ENCODE results near the gene LTF. TPM values are rescaled to one million over a fixed set of nuclear protein-coding genes. Genes with fewer than 3 reads are reported as not detected.

LTF gene
- total RNA-seq, 2 experiments from 2014 or later = not detected

GRCh38 chr3:46416125-46416810 lies 48.4 kb downstream of the LTF start:
- BruUV-seq (replicated peaks) = no TSS peak
- peak; percentile 65 for DNase-seq (ENCODE audit: low spot score)
- H3K27ac ChIP-seq (ENCODE audit: low read depth, low read length, poor library complexity, severe bottlenecking) = peak overlapping the region; percentile 46
- TF ChIP-seq CTCF (conservative IDR thresholded peaks at IDR 0.05; ENCODE audit: low read length) (no peak), EZH2phosphoT487 (IDR thresholded peaks at IDR 0.05; ENCODE audit: borderline replicate concordance, low read depth, low read length) (no peak)
- CTCF ChIA-PET (ENCODE audit: unreplicated experiment) = interaction anchor here (0.6 kb wide), 1 partner anchor 38 kb away, joined by 3 read pairs; no protein-coding TSS in a partner anchor
- intact Hi-C loops (cut with micrococcal nuclease; ENCODE audit: unreplicated experiment) = no loop called here
- POLR2A ChIA-PET = interaction anchor here (0.8 to 2.5 kb wide), 3 partner anchors 9 to 33 kb away, joined by 4 to 9 read pairs (median 4); partner anchors contain the start of genes CCR5AS and CCRL2
- H3K4me1 ChIP-seq (ENCODE audit: insufficient read depth, low read length, poor library complexity, severe bottlenecking) = peaks cover 43% of the 10 kb centered on the region
- no peaks in the 10 kb centered on the region for H3K36me3 ChIP-seq (ENCODE audit: insufficient read depth, low read length)
- H3K79me2 ChIP-seq (ENCODE audit: insufficient read depth, low read depth, low read length) = no peaks in the 10 kb centered on the region
- no peaks in the 10 kb centered on the region for H3K9me3 ChIP-seq (ENCODE audit: low read length)
- H3K4me3 ChIP-seq (ENCODE audit: low read depth, low read length, poor library complexity, severe bottlenecking) = no peak overlapping the region
- no peaks in the 10 kb centered on the region for H4K20me1 ChIP-seq (ENCODE audit: insufficient read depth, low read length)
- peak overlapping the region; percentile 25 for H3K4me2 ChIP-seq (ENCODE audit: low read length)
- H2AFZ ChIP-seq (ENCODE audit: low read length) = peak overlapping the region; percentile 73; the same call in 1 of the 2 replicates
- no peaks in the 10 kb centered on the region for H3K9me2 ChIP-seq (ENCODE audit: insufficient read depth, low read length)

GRCh38 chr3:46414739-46415138 lies 50.0 kb downstream of the LTF start:
- Histone ChIP-seq H3K4me3 (ENCODE audit: low read depth, low read length, poor library complexity, severe bottlenecking) (no peak overlapping the region), H4K20me1 (ENCODE audit: insufficient read depth, low read length) (no peaks in the 10 kb centered on the region), H2AFZ (ENCODE audit: low read length) (no peak overlapping the region), H3K9me3 (ENCODE audit: low read length) (no peaks in the 10 kb centered on the region), H3K4me1 (ENCODE audit: insufficient read depth, low read length, poor library complexity, severe bottlenecking) (peaks cover 43% of the 10 kb centered on the region), H3K27ac (ENCODE audit: low read depth, low read length, poor library complexity, severe bottlenecking) (no peak overlapping the region), H3K79me2 (ENCODE audit: insufficient read depth, low read depth, low read length) (no peaks in the 10 kb centered on the region), H3K4me2 (ENCODE audit: low read length) (no peak overlapping the region), H3K9me2 (ENCODE audit: insufficient read depth, low read length) (no peaks in the 10 kb centered on the region), H3K36me3 (ENCODE audit: insufficient read depth, low read length) (no peaks in the 10 kb centered on the region)
- intact Hi-C loops (cut with micrococcal nuclease; ENCODE audit: unreplicated experiment) = no loop called here
- no peak for TF ChIP-seq EZH2phosphoT487 (IDR thresholded peaks at IDR 0.05; ENCODE audit: borderline replicate concordance, low read depth, low read length)
- no peak for TF ChIP-seq CTCF (conservative IDR thresholded peaks at IDR 0.05; ENCODE audit: low read length)
- no TSS peak for BruUV-seq (replicated peaks)
- ChIA-PET CTCF (ENCODE audit: unreplicated experiment) (no interaction called here), POLR2A (interaction anchor here (0.6 to 2.5 kb wide), 4 partner anchors 31 to 588 kb away, joined by 3 to 9 read pairs (median 4); no protein-coding TSS in a partner anchor)
- no peak for DNase-seq (ENCODE audit: low spot score)

- Histone ChIP-seq H3K36me3 (ENCODE audit: insufficient read depth, low read length) (no peaks in the 10 kb centered on the region), H4K20me1 (ENCODE audit: insufficient read depth, low read length) (no peaks in the 10 kb centered on the region), H3K9me2 (ENCODE audit: insufficient read depth, low read length) (no peaks in the 10 kb centered on the region), H3K79me2 (ENCODE audit: insufficient read depth, low read depth, low read length) (no peaks in the 10 kb centered on the region), H3K27ac (ENCODE audit: low read depth, low read length, poor library complexity, severe bottlenecking) (no peak overlapping the region), H3K4me3 (ENCODE audit: low read depth, low read length, poor library complexity, severe bottlenecking) (no peak overlapping the region), H3K4me1 (ENCODE audit: insufficient read depth, low read length, poor library complexity, severe bottlenecking) (peaks cover 43% of the 10 kb centered on the region), H2AFZ (ENCODE audit: low read length) (peak overlapping the region; percentile 62; the same call in 1 of the 2 replicates), H3K4me2 (ENCODE audit: low read length) (no peak overlapping the region), H3K9me3 (ENCODE audit: low read length) (no peaks in the 10 kb centered on the region)
- TF ChIP-seq CTCF (conservative IDR thresholded peaks at IDR 0.05; ENCODE audit: low read length) = no peak
- no peak for TF ChIP-seq EZH2phosphoT487 (IDR thresholded peaks at IDR 0.05; ENCODE audit: borderline replicate concordance, low read depth, low read length)
- no peak for DNase-seq (ENCODE audit: low spot score)
- intact Hi-C loops (cut with micrococcal nuclease; ENCODE audit: unreplicated experiment) = no loop called here
- BruUV-seq (replicated peaks) = no TSS peak
- ChIA-PET CTCF (ENCODE audit: unreplicated experiment) (no interaction called here), POLR2A (interaction anchor here (1.0 to 2.5 kb wide), 2 partner anchors 30 to 129 kb away, joined by 4 to 9 read pairs; no protein-coding TSS in a partner anchor)
Observed at GRCh38 chr3:46413951-46414350, 50.8 kb downstream of the LTF start.
